ENCODE data around the gene PDLIM7. TPM values are rescaled to one million over a fixed set of nuclear protein-coding genes. Genes with fewer than 3 reads are reported as not detected.

The PDLIM7 gene
- total RNA-seq, 1 donor from 2014 or later: 118 TPM

DNA sequence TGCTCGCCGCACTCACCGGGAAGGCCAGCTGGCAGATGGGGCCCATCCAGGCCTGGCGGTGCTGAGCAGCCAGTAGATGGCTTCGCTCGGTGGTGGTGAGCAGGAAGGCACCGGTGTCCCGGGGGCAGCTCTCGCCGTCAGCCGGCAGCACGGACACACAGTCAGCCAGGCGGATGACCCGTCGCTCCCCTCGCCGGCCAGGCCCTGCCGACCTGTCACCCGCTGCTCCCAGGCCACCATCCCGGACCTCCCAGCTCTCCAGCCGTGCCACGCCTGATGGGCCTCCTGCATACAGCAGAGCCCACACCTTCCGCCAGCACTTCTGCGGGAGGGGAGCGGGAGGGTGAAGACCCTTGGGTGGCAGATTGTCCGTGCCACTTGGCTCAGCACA, 10.8 kb upstream of the PDLIM7 start:
- TF ChIP-seq, protein P1, sequence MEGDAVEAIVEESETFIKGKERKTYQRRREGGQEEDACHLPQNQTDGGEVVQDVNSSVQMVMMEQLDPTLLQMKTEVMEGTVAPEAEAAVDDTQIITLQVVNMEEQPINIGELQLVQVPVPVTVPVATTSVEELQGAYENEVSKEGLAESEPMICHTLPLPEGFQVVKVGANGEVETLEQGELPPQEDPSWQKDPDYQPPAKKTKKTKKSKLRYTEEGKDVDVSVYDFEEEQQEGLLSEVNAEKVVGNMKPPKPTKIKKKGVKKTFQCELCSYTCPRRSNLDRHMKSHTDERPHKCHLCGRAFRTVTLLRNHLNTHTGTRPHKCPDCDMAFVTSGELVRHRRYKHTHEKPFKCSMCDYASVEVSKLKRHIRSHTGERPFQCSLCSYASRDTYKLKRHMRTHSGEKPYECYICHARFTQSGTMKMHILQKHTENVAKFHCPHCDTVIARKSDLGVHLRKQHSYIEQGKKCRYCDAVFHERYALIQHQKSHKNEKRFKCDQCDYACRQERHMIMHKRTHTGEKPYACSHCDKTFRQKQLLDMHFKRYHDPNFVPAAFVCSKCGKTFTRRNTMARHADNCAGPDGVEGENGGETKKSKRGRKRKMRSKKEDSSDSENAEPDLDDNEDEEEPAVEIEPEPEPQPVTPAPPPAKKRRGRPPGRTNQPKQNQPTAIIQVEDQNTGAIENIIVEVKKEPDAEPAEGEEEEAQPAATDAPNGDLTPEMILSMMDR (IDR thresholded peaks at IDR 0.05): no peak
- no peak for TF ChIP-seq POLR2A (IDR thresholded peaks at IDR 0.05)
- TF ChIP-seq POLR2AphosphoS5 (IDR thresholded peaks at IDR 0.05; ENCODE audit: insufficient read depth in 1 of 2, low read depth in 1 of 2): no peak
- Histone ChIP-seq H3K4me3 (peak overlapping the region in 1 of 2 donors; percentile 19), H3K9me3 (no peaks in the 10 kb centered on the region), H3K27me3 (no peaks in the 10 kb centered on the region), H3K36me3 (peaks cover 0 to 25% of the 10 kb centered on the region in 2 donors), H3K4me1 (peaks cover 5% of the 10 kb centered on the region), H3K27ac (no peak overlapping the region)
- no peak for DNase-seq (ENCODE audit: extremely low spot score in 2 of 2)
- intact Hi-C loops (cut with DNase I): no loop called here

- no peak for DNase-seq (ENCODE audit: extremely low spot score in 2 of 2)
- Histone ChIP-seq H3K4me3 (no peak overlapping the region), H3K27me3 (no peaks in the 10 kb centered on the region), H3K4me1 (peaks cover 5% of the 10 kb centered on the region), H3K27ac (no peak overlapping the region), H3K36me3 (peaks cover 0 to 20% of the 10 kb centered on the region in 2 donors), H3K9me3 (no peaks in the 10 kb centered on the region)
- TF ChIP-seq, protein P1 (IDR thresholded peaks at IDR 0.05): no peak
- TF ChIP-seq POLR2A (IDR thresholded peaks at IDR 0.05): no peak
- no peak for TF ChIP-seq POLR2AphosphoS5 (IDR thresholded peaks at IDR 0.05; ENCODE audit: insufficient read depth in 1 of 2, low read depth in 1 of 2)
- intact Hi-C loops (cut with DNase I): no loop called here
Measured at GRCh38 chr5:177507596-177508220, 10.3 kb upstream of the PDLIM7 start.

- intact Hi-C loops (cut with DNase I): no loop called here
- peaks cover 5% of the 10 kb centered on the region for H3K4me1 ChIP-seq
- no peaks in the 10 kb centered on the region for H3K9me3 ChIP-seq
- DNase-seq (ENCODE audit: extremely low spot score in 2 of 2): no peak
- H3K27me3 ChIP-seq: no peaks in the 10 kb centered on the region
- H3K4me3 ChIP-seq: no peak overlapping the region
- peaks cover 0 to 15% of the 10 kb centered on the region in 2 donors for H3K36me3 ChIP-seq
- TF ChIP-seq POLR2AphosphoS5 (IDR thresholded peaks at IDR 0.05; ENCODE audit: insufficient read depth in 1 of 2, low read depth in 1 of 2) (no peak), POLR2A (IDR thresholded peaks at IDR 0.05) (no peak)
- TF ChIP-seq, protein P1 (IDR thresholded peaks at IDR 0.05): no peak
- no peak overlapping the region for H3K27ac ChIP-seq
Measured at GRCh38 chr5:177507165-177507564, 9.8 kb upstream of the PDLIM7 start.

DNA sequence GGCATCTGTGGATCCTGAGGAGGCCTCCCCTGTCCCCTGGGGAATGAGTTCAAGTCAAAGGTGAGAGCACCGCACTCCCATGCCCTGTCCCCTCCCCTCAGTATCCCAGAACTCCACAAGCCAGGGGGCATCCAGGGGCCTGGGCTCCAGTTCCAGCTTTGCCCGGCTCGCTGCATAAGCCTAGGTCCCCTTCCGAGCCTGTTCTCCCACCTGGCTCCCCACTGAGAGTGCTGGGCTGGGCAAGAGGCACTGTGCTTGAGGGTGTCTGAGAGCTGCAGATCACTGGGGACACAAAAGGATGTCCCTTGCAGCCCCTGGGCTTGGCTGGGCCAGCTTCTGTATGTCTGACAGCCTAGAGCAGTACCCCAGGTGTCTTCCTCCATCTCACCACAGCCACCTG, 7.7 kb upstream of the PDLIM7 start:
- no peak for TF ChIP-seq POLR2AphosphoS5 (IDR thresholded peaks at IDR 0.05; ENCODE audit: insufficient read depth in 1 of 2, low read depth in 1 of 2)
- TF ChIP-seq, protein P1 (IDR thresholded peaks at IDR 0.05): no peak
- no peak for TF ChIP-seq POLR2A (IDR thresholded peaks at IDR 0.05)
- Histone ChIP-seq H3K4me1 (peaks cover 5% of the 10 kb centered on the region), H3K27me3 (no peaks in the 10 kb centered on the region), H3K36me3 (no peaks in the 10 kb centered on the region), H3K27ac (no peak overlapping the region), H3K9me3 (no peaks in the 10 kb centered on the region), H3K4me3 (no peak overlapping the region)
- DNase-seq (ENCODE audit: extremely low spot score in 2 of 2): no peak
- intact Hi-C loops (cut with DNase I): no loop called here

Data from vagina (tissue), 2 donors.